Renal cortex interstitium (tissue), 15 donors: ENCODE measurements around the gene CLTC. TPM values are rescaled to one million over a fixed set of nuclear protein-coding genes. Genes with fewer than 3 reads are reported as not detected.
"Not testable (repeated sequence)": the region's sequence is repeated elsewhere in the genome, so short reads cannot be mapped to it uniquely, and the experiment has no call there.

ENCODE experiments used
- DNase-seq, 11 donors: peaks; one replicate each; pipeline ENCODE4 v3.0.0-alpha.2; 2013; ENCODE audit warnings: low read depth in 9 of 11, low spot score in 4 of 11; ENCODE audit errors: extremely low read depth in 1 of 11
- long read RNA-seq, 16 experiments: transcript quantifications; one replicate each; lab custom pipeline, GENCODE V29; 2026
- polyA plus RNA-seq, 3 donors: library from polyadenylated mRNA; unstranded; fragments of 120-200 nt; gene quantifications; one replicate each; pipeline ENCODE4 v1.2.1, GENCODE V29; 2013; ENCODE audit not compliant: insufficient read length in 3 of 3

The CLTC gene
- polyA plus RNA-seq, result 100 to 1,000 TPM; 305 to 359 (median 317) TPM
- long read RNA-seq, donor 1, full-length matches to known transcripts, result 12 of 47 reads
- long read RNA-seq, donor 1, partial matches to known transcripts, result 19 of 47 reads
- long read RNA-seq, donor 1, other reads (novel, unspliced or antisense), result 16 of 47 reads
- long read RNA-seq, donor 2, full-length matches to known transcripts, result 7 of 40 reads
- long read RNA-seq, donor 2, partial matches to known transcripts, result 33 of 40 reads
- long read RNA-seq, donor 2, other reads (novel, unspliced or antisense), result 0 of 40 reads
- long read RNA-seq, donor 3, full-length matches to known transcripts, result 20 of 74 reads
- long read RNA-seq, donor 3, partial matches to known transcripts, result 54 of 74 reads
- long read RNA-seq, donor 3, other reads (novel, unspliced or antisense), result 0 of 74 reads
- long read RNA-seq, donor 4, full-length matches to known transcripts, result 18 of 32 reads
- long read RNA-seq, donor 4, partial matches to known transcripts, result 14 of 32 reads
- long read RNA-seq, donor 4, other reads (novel, unspliced or antisense), result 0 of 32 reads
- long read RNA-seq, donor 5, result 0 reads
- long read RNA-seq, donor 6, full-length matches to known transcripts, result 6 of 54 reads
- long read RNA-seq, donor 6, partial matches to known transcripts, result 48 of 54 reads
- long read RNA-seq, donor 6, other reads (novel, unspliced or antisense), result 0 of 54 reads
- long read RNA-seq, donor 7, full-length matches to known transcripts, result 15 of 178 reads
- long read RNA-seq, donor 7, partial matches to known transcripts, result 163 of 178 reads
- long read RNA-seq, donor 7, other reads (novel, unspliced or antisense), result 0 of 178 reads
- long read RNA-seq, donor 8, result 0 reads
- long read RNA-seq, donor 9, full-length matches to known transcripts, result 8 of 57 reads
- long read RNA-seq, donor 9, partial matches to known transcripts, result 39 of 57 reads
- long read RNA-seq, donor 9, other reads (novel, unspliced or antisense), result 10 of 57 reads
- long read RNA-seq, donor 10, full-length matches to known transcripts, result 11 of 84 reads
- long read RNA-seq, donor 10, partial matches to known transcripts, result 52 of 84 reads
- long read RNA-seq, donor 10, other reads (novel, unspliced or antisense), result 21 of 84 reads
- long read RNA-seq, donor 11, full-length matches to known transcripts, result 8 of 83 reads
- long read RNA-seq, donor 11, partial matches to known transcripts, result 75 of 83 reads
- long read RNA-seq, donor 11, other reads (novel, unspliced or antisense), result 0 of 83 reads
- long read RNA-seq, donor 12, full-length matches to known transcripts, result 3 of 9 reads
- long read RNA-seq, donor 12, partial matches to known transcripts, result 6 of 9 reads
- long read RNA-seq, donor 12, other reads (novel, unspliced or antisense), result 0 of 9 reads
- long read RNA-seq, donor 13, result 0 reads
- long read RNA-seq, donor 14, full-length matches to known transcripts, result 15 of 32 reads
- long read RNA-seq, donor 14, partial matches to known transcripts, result 17 of 32 reads
- long read RNA-seq, donor 14, other reads (novel, unspliced or antisense), result 0 of 32 reads
- long read RNA-seq, donor 15, full-length matches to known transcripts, result 5 of 16 reads
- long read RNA-seq, donor 15, partial matches to known transcripts, result 11 of 16 reads
- long read RNA-seq, donor 15, other reads (novel, unspliced or antisense), result 0 of 16 reads
- long read RNA-seq, donor 16, full-length matches to known transcripts, result 21 of 233 reads
- long read RNA-seq, donor 16, partial matches to known transcripts, result 170 of 233 reads
- long read RNA-seq, donor 16, other reads (novel, unspliced or antisense), result 42 of 233 reads

DNA sequence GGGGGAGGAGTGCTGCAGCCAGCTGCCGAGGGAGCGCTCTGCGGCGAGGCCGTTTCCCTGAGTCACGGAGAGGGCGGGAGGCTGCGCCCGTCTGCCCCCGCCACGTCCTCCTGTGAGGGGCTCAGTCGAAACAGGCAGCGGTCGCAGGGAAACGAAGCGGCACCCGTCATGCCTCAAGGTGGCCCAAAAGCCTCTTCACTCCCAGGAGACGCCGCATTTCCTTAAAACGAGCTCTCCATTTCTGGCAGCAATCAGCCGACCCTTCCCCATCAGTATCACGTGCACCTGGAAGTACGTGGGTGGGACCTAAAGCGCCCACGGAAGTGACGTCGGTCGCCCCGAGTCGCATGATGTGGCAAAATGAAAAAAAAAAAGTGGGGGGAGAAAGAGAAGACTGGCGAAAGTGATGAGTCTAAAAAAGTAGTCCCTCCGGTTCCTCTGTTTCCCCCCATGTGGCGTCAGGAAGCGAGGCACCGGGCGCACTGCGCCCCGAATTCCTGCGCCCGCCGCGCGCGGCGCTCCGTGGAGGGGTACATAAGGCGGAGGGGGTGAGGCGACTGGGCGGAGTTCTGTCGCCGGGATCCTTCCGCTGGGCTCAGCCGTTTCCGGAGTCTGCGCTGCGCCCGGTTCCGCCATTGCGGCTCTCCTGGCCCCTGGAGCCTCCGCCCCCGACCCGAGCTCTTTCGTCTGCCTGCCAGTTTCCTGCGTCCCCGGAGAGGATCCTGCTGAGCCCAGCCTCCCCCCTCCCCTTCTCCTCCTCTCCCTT is at the start of gene CLTC:
Gene CLTC (plus strand): TSS at position 598 of the 766 bp plus-strand sequence. CDS start 237 bp downstream, outside the sequence.
- peak; percentile 94 to 98 (median 97) for DNase-seq

DNA sequence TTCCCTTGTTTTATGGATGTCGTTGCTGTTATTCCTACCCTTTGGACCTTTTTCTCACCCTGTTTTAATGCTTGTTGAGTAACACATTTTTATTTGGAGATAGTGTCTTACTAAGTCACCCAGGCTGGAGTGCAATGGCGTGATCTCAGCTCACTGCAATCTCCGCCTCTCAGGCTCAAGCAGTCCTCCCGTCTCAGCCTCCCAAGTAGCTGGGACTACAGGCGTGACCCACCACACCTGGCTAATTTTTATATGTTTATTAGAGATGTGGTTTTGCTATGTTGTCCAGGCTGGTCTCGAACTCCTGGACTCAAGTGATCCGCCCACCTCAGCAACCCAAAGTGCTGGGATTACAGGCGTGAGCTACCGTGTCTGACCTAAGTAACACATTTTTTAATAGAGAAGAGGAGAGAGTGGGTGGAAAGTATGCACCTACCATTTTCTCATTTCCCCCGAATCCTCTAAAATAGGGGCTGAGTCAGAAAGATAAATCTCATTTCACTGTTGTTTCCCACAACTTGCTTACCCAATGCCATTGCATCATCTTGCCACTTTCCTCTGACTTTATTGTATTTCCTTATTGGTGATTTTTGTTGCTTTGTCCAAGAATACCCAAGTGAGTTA is 47.3 kb upstream of the CLTC start:
- DNase-seq, result no peak

DNA sequence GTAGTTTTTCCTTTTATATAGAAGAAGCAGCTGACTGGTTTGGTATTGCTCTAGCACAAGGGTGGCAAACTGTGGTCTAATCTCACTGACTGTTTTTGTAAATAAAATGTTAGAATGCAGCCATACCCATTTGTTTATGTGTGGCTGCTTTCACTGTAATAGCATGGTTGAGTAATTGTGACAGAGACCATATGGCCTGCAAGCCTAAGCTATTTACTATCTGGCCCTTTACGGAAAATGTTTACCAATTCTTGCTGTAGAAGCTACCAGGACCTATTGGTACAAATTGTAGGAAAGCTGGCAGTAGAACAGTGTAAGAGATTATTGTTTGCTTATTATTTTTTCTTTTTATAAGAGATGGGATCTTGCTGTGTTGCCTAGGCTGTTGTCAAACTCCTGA is 35.5 kb upstream of the CLTC start:
- DNase-seq, result not testable (repeated sequence)

DNA sequence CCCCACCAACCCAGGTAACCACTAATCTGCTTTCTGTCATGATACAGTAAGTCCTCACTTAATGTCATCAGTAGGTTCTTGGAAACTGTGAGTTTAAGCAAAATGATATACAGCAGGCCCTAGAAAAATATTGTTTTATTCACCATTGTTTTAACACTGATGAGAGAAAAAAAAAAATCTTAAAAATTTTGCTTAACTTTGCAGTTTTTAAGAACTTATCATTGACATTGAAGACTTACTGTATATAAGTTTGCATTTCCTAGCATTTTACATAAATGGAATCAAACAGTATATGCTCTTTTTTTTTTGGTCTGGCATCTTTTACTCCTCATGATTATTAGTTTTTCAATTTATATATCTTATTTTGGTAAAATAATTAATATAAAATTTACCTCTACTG is 19.5 kb upstream of the CLTC start:
- DNase-seq, result no peak

DNA sequence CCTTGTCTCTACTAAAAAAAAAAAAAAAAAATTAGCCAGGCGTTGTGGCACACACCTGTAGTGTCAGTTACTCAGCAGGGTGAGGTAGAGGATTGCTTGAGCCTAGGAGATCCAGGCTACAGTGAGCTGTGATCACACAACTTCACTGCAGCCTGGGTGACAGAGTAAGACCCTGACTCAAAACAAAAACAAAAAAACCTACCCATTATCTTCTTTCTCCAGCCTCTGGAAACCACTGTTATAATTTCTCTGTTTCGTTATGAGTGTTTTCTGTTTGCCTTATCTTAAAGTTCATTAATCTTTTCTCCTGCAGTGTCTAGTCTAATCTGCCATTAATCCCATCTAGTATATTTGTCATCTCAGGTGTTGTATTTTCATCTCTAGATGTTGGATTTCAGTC is 18.6 kb upstream of the CLTC start:
- no peak for DNase-seq

DNA sequence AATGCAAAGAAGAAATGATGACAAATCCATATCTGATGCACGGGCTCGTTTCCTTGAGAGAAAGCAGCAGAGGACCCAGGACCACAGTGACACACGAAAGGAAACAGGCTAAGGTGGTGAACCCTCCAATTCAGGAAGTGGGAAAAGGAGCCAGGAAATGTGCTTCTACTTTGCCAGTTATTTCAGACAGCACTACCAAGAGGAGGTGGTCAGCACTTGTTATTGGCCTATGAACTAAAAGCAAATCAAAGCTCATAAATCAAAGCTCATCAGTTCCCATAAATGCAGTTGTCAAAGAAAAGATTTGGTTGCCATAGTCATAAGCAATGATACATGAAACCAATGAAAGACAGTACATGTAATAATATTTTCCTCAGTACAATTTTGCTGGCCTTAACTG is 12.6 kb upstream of the CLTC start:
- no peak for DNase-seq

DNA sequence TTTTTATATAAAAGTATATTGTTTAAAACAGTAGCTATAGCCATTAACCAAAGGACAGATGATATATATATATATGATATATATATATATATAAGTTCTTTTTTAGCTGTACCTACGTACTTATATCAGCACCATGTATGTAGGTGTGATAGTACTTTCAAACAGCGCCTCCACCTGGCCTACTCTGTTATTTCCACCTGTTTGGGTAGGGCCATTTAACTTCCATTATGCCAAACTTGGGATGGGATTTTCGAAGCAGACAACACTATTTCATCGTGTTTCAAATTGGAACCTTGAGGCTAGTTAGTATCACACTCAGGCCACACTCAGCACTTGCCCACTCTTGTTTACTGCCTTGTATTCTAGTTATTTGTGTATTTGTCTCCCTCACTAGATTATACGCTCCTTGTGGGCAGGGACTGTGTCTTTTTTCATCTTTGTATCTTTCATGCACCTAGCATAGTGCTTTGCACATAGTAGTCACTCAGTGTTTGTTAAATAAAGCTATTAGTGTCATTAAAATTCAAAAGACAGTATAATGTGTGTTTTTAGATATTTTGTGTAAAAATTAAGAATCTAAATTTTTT is 11.8 kb upstream of the CLTC start:
- no peak for DNase-seq

DNA sequence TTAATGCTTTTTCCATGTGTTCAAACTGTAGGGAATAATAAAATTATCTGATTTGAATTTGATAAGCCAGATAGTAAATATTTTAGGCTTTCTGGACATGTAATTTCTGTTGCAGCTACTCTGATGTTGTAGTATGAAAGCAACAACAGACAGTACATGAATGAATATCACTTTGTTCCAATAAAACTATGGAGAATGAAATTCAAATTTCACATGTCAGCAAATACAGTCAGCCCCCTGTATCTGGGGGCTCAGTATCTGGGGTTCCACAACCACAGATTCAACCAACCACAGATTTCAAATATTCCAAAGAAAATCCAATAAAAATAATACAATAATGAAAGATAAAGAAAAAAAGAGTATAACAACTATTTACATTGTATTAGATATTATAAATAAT is 8.2 kb upstream of the CLTC start:
- no peak for DNase-seq

DNA sequence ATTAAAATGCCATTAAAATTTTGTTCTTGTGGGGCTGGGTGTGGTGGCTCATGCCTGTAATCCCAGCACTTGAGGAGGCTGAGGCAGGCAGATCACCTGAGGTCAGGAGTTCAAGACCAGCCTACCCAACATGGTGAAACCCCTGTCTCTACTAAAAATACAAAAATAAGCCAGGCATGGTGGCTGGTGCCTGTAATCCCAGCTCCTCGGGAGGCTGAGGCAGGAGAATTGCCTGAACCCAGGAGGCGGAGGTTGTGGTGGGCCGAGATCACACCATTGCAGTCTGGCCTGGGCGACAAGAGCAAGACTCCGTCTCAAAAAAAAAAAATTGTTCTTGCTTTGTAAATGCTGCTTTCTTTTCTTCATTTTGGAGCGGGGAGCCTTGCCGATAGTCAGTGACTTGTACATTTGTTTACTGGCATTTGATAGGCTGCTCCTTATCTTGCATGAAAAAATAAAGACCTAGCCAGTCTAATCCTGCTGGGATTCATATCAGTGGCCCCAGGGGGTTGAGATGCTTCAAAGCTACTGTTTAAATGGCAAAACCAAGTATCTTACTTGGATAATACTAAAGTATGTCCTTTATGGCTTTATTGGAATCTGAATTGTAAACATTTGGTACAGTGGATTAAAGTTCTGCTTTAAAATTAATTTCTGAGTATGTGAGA is 3.3 kb upstream of the CLTC start:
- no peak for DNase-seq

DNA sequence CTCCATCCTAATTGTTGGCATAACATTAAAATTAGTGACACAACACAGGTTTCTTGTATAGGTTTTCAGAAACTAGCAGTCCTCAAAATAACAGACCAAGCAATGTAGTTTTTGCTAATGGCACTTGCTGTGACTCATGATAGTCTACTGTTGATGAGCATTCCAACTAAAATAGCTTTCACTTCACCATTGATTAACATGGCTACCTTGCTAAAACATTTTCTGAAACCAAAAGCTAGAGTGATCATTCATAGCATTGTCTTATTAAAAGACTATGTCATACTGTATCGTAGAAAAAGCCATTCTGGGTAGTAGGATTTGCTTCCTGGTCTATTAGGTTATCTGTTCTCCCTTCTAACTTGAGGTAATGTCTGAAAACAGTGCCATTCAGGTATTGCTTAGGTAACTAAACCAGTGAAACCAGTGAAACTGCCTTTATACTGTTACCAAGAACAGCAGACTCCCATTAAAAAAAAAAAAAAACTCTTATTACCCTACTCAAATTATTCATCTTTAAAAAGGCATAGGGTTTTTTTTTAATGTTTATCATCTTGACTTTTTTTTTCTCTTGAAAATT is 2.5 kb upstream of the CLTC start:
- DNase-seq, result no peak

DNA sequence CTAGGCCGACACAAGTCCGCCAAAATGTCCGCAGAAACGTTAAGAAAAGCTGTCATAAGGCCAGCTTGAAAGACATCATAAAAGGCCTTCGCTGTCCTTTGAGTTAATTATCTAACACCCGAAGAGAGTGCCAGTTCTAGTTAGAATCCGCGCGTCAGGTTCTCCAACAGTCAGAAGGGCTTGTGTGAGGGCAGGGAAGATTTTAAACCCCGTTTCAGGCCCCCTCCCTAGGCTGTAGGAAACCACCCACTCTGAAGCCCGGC is 729 bp upstream of the CLTC start:
- peak in 1 of 11 donors; percentile 66 for DNase-seq

DNA sequence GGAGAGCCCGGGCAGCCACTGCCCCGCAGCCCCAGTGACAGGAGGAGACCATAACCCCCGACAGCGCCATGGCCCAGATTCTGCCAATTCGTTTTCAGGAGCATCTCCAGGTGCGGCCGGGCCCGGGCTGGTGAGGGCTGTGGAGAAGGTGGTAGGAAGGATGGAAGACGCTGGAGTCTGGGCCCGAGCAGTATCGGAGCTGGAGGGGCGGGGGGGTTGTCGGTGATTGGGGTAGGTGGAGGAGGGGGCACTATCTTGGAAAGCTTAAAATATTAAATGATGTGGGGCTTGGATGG is 317 bp downstream of the CLTC start:
- no peak for DNase-seq

DNA sequence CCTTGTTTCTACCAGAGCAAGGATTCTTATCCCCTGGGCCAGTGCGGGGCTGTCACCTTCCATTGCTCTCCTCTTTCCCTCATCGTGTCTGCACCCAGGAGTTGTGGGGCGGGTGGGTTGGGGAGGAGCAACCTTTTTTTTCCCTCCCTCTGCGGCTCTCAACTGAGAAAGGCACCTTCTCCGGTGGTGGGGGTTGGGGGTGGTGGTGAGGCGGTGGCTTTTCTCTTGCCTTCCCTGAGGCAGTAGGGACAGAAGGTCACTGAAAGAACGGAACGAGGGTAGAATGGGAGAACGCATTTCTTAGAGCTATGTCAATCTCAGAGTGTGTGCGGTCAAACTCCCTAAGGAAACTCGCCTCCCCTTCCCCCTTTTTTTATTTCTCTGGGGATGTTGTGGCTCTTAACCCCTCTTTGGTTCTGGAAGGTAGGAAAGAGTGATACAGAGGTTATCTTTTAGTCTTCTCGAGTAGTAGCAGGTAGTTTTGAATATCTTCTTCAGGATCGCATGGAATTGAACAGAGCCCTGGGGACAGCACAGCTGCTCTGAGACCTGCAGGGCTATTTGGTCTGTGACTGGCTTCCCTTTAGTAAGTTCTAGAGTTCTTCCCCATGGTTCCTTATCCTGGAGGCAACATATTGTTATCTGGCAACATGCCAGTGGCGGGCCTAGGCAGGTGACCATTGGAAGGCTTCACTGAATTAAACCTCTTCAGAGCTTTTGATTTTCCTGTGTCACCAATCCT is 994 bp downstream of the CLTC start:
- DNase-seq, result peak in 2 of 11 donors; percentile 13 to 18

DNA sequence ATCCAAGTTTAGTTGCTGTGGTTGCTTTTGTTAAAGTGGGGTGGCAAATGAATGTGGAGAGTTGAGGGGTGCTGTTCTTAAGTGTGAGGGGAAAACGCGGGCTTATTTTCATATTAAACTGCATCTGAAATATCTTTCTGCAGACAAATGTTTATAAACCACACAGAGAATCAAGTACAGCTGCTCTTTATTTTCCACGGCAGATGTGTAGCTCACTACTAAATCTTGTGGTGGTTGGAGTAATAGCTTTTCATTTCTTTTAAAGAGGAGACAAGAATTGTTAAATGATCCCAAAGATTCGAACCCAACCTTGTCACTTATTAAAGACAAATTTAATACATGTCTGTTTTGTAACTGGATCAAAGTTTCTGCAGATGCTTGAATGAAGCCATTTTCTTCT is 2.1 kb downstream of the CLTC start:
- no peak for DNase-seq

DNA sequence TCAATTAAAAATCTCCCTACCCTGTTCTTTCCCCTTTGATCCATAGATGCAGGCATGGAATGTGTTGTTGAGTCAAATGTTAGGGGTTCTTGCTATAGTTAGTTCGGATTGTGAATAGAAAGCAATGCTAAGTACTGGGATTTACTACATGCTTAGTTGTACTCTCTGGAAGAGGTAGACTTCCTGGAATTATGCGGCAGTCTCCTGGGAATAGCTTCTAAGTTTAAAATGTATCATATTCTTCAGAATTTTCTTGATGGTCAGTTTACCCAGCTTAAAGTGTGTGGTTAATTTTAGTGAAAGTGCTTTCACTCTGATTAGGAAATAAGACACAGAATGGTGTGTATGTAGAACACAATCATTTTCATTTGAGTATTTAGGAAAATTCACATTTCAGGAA is 3.5 kb downstream of the CLTC start:
- DNase-seq, result no peak

DNA sequence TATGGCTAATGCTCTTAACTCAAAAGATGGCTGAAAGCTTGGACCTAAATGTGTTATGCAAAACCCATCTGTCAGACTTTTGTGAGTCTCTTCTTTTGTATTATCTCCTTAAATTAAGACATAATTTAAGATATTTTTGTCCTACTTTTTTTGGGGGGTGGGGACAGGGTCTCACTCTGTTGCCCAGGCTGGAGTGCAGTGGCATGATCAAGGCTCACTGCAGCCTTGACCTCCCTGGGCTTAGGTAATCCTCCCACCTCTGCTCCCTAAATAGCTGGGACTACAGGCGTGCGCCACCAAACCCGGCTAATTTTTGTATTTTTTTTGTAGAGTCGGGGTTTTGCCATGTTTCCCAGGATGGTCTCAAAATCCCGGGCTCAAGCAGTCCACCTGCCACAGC is 7.1 kb downstream of the CLTC start:
- no peak for DNase-seq
